ENCODE data around the gene SPTB. TPM values are rescaled to one million over a fixed set of nuclear protein-coding genes. Genes with fewer than 3 reads are reported as not detected.
A peak's percentile ranks its signal among the peaks of the same experiment; 100 is the strongest.

Gene SPTB
- total RNA-seq, 1 experiment from 2014 or later, result 0.13 TPM

GRCh38 chr14:64706593-64707193 is 173.0 kb downstream of the SPTB start:
- Histone ChIP-seq H3K4me1 (ENCODE audit: control insufficient read depth, insufficient read depth, low read length) (peaks cover 45% of the 10 kb centered on the region), H3K27me3 (ENCODE audit: control insufficient read depth, insufficient read depth, low read length) (no peaks in the 10 kb centered on the region), H3K27ac (ENCODE audit: low read length) (peak overlapping the region; percentile 79), H3K4me3 (ENCODE audit: low read depth in 2 of 2, low read length in 2 of 2) (peak overlapping the region in 1 of 2 experiments; percentile 71; a peak in 3 of 4 replicates), H3K9me3 (ENCODE audit: control insufficient read depth, insufficient read depth, low read depth, low read length) (no peaks in the 10 kb centered on the region), H3K36me3 (ENCODE audit: control insufficient read depth, insufficient read depth, low read length) (no peaks in the 10 kb centered on the region; the same call in none of the 2 replicates)
- DNase-seq (ENCODE audit: low read depth, low spot score) (no peak), ATAC-seq (peak; percentile 37; the same call in 1 of the 2 replicates)
- ChIA-PET CTCF (no interaction called here), POLR2A (no interaction called here)
- intact Hi-C loops (cut with micrococcal nuclease; ENCODE audit: unreplicated experiment), result loop anchor here (5.0 kb wide), 1 partner anchor 56 kb away; no protein-coding TSS in a partner anchor
- BruUV-seq (replicated peaks), result no TSS peak
- TF ChIP-seq, protein P1, sequence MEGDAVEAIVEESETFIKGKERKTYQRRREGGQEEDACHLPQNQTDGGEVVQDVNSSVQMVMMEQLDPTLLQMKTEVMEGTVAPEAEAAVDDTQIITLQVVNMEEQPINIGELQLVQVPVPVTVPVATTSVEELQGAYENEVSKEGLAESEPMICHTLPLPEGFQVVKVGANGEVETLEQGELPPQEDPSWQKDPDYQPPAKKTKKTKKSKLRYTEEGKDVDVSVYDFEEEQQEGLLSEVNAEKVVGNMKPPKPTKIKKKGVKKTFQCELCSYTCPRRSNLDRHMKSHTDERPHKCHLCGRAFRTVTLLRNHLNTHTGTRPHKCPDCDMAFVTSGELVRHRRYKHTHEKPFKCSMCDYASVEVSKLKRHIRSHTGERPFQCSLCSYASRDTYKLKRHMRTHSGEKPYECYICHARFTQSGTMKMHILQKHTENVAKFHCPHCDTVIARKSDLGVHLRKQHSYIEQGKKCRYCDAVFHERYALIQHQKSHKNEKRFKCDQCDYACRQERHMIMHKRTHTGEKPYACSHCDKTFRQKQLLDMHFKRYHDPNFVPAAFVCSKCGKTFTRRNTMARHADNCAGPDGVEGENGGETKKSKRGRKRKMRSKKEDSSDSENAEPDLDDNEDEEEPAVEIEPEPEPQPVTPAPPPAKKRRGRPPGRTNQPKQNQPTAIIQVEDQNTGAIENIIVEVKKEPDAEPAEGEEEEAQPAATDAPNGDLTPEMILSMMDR (IDR thresholded peaks at IDR 0.05), result no peak
- TF ChIP-seq, protein P2, sequence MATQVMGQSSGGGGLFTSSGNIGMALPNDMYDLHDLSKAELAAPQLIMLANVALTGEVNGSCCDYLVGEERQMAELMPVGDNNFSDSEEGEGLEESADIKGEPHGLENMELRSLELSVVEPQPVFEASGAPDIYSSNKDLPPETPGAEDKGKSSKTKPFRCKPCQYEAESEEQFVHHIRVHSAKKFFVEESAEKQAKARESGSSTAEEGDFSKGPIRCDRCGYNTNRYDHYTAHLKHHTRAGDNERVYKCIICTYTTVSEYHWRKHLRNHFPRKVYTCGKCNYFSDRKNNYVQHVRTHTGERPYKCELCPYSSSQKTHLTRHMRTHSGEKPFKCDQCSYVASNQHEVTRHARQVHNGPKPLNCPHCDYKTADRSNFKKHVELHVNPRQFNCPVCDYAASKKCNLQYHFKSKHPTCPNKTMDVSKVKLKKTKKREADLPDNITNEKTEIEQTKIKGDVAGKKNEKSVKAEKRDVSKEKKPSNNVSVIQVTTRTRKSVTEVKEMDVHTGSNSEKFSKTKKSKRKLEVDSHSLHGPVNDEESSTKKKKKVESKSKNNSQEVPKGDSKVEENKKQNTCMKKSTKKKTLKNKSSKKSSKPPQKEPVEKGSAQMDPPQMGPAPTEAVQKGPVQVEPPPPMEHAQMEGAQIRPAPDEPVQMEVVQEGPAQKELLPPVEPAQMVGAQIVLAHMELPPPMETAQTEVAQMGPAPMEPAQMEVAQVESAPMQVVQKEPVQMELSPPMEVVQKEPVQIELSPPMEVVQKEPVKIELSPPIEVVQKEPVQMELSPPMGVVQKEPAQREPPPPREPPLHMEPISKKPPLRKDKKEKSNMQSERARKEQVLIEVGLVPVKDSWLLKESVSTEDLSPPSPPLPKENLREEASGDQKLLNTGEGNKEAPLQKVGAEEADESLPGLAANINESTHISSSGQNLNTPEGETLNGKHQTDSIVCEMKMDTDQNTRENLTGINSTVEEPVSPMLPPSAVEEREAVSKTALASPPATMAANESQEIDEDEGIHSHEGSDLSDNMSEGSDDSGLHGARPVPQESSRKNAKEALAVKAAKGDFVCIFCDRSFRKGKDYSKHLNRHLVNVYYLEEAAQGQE (IDR thresholded peaks at IDR 0.05; ENCODE audit: insufficient read depth in 1 of 2, low read depth in 2 of 2, low read length in 1 of 2), result no peak
- TF ChIP-seq POLR2AphosphoS5 (IDR thresholded peaks at IDR 0.05; ENCODE audit: low read depth, low read length), result no peak
- no peak for TF ChIP-seq TCF7L2 (IDR thresholded peaks at IDR 0.05; ENCODE audit: low read depth, low read length)
- no peak for TF ChIP-seq SIN3A (IDR thresholded peaks at IDR 0.05; ENCODE audit: borderline replicate concordance, insufficient read depth, low read depth, low read length)
- in situ Hi-C loops (cut with HindIII; ENCODE audit: low pct_unique_long_range_greater_than_20kb, low sequenced_read_pairs), result no loop called here

DNA sequence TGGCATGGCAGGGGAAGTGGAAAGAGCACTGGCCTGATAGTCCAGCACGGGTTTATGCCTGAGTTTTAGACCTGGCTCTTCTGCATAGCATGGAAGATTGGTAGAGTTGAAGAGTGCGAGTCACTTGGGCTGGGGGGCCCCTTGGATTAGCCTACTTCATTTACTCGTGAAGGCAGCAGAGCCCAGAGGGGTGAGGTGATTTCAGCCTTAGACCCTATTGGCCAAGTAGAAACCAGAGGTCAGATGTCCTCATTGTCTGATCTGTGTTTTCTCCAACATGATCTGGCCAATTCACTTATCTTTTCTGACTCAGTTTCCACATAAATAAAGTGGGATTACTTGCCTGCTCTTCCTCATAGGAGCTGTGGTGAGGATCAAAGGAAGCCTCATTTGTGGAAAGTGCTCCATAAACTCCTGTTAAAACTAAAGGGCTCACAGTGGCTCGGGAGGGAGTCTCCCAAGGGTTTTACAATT is 173.6 kb downstream of the SPTB start:
- POLR2A ChIA-PET, result no interaction called here
- no peak for DNase-seq (ENCODE audit: low read depth, low spot score)

More for the DNA sequence above, 173.6 kb downstream of the SPTB start:
- in situ Hi-C loops (cut with HindIII; ENCODE audit: low pct_unique_long_range_greater_than_20kb, low sequenced_read_pairs), result no loop called here
- peak; percentile 41; the same call in 1 of the 2 replicates for TF ChIP-seq TCF7L2 (IDR thresholded peaks at IDR 0.05; ENCODE audit: low read depth, low read length)
- TF ChIP-seq POLR2AphosphoS5 (IDR thresholded peaks at IDR 0.05; ENCODE audit: low read depth, low read length), result no peak
- no peak for ATAC-seq
- Histone ChIP-seq H3K4me3 (ENCODE audit: low read depth in 2 of 2, low read length in 2 of 2) (peak overlapping the region; percentile 71 to 76; a peak in 3 of 4 replicates), H3K4me1 (ENCODE audit: control insufficient read depth, insufficient read depth, low read length) (peaks cover 45% of the 10 kb centered on the region), H3K36me3 (ENCODE audit: control insufficient read depth, insufficient read depth, low read length) (no peaks in the 10 kb centered on the region; the same call in none of the 2 replicates), H3K27ac (ENCODE audit: low read length) (peak overlapping the region; percentile 79), H3K9me3 (ENCODE audit: control insufficient read depth, insufficient read depth, low read depth, low read length) (no peaks in the 10 kb centered on the region), H3K27me3 (ENCODE audit: control insufficient read depth, insufficient read depth, low read length) (no peaks in the 10 kb centered on the region)
- CTCF ChIA-PET, result interaction anchor here (0.6 kb wide), 1 partner anchor 403 kb away, joined by 3 read pairs; no protein-coding TSS in a partner anchor
- intact Hi-C loops (cut with micrococcal nuclease; ENCODE audit: unreplicated experiment), result loop anchor here (5.0 kb wide), 1 partner anchor 56 kb away; no protein-coding TSS in a partner anchor
- no TSS peak for BruUV-seq (replicated peaks)
